Measurements from ENCODE around the gene ARL5A. TPM values are rescaled to one million over a fixed set of nuclear protein-coding genes. Genes with fewer than 3 reads are reported as not detected.
"Not testable (repeated sequence)": the region's sequence is repeated elsewhere in the genome, so short reads cannot be mapped to it uniquely, and the experiment has no call there.

ARL5A gene
- total and polyA plus RNA-seq, 8 donors = 8.1 to 99.1 (median 28.0) TPM

GRCh38 chr2:151802315-151802714 lies 25.9 kb downstream of the ARL5A start:
- Histone ChIP-seq H3K9me3 (no peaks in the 10 kb centered on the region), H3K4me1 (no peaks in the 10 kb centered on the region), H3K27me3 (no peaks in the 10 kb centered on the region), H3K27ac (no peak overlapping the region), H3K36me3 (peaks cover 0 to 66% (median 59%) of the 10 kb centered on the region in 4 donors), H3K4me3 (no peak overlapping the region)
- TF ChIP-seq POLR2AphosphoS5 (IDR thresholded peaks at IDR 0.05) (no peak), EP300 (IDR thresholded peaks at IDR 0.05) (no peak), POLR2A (IDR thresholded peaks at IDR 0.05) (no peak)
- TF ChIP-seq, protein P1, sequence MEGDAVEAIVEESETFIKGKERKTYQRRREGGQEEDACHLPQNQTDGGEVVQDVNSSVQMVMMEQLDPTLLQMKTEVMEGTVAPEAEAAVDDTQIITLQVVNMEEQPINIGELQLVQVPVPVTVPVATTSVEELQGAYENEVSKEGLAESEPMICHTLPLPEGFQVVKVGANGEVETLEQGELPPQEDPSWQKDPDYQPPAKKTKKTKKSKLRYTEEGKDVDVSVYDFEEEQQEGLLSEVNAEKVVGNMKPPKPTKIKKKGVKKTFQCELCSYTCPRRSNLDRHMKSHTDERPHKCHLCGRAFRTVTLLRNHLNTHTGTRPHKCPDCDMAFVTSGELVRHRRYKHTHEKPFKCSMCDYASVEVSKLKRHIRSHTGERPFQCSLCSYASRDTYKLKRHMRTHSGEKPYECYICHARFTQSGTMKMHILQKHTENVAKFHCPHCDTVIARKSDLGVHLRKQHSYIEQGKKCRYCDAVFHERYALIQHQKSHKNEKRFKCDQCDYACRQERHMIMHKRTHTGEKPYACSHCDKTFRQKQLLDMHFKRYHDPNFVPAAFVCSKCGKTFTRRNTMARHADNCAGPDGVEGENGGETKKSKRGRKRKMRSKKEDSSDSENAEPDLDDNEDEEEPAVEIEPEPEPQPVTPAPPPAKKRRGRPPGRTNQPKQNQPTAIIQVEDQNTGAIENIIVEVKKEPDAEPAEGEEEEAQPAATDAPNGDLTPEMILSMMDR (IDR thresholded peaks at IDR 0.05) = no peak
- intact Hi-C loops (cut with DNase I; ENCODE audit: low total_unique reads) = no loop called here
- WGBS, 5 donors = 87 to 95% (median 93%) methylated on average over 2 of the region's 2 CpGs
- DNase-seq = no peak

DNA sequence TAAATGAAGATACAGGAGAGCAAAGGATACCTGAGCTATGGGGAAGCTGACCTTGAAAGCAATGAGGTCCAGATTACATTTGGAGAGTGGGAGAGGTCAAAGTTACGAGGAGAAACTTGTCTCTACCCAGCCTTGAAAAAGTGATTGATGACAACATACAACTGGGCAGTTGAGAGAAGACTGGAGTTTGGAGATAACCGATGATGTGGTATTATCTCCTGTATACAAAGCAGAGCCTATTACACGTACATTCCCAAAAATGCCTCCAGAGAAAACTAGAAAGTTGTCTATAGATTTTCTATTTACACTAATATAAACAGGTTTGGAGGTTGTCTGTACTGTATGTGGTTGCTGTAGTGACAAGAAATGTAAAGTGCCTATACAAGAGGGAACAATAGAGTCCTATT lies 28.3 kb downstream of the ARL5A start:
- intact Hi-C loops (cut with DNase I; ENCODE audit: low total_unique reads) = no loop called here

DNA sequence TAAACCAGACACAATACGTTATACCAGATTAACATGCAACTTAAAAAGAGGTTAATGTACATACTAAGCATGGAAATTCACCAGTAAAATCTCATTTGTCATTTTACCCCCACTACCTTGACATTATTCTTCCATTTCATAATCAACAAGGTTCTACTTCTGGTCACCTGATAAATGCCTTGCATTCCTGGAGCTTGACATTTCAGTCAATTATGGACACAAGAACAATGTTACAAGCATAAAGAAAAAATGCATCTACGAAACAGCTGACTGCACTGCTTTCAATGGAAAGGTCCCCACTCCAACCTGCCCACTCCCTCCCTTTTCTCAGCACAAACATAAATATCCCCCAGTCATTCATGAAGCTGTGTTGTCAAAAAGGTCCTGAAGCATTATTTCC lies 31.4 kb downstream of the ARL5A start:
- intact Hi-C loops (cut with DNase I; ENCODE audit: low total_unique reads) = no loop called here
- 91 to 99% (median 96%) methylated on average over 2 of the region's 2 CpGs for WGBS, 5 donors
- H3K4me1 ChIP-seq = no peaks in the 10 kb centered on the region
- H3K27ac ChIP-seq = no peak overlapping the region
- H3K27me3 ChIP-seq = no peaks in the 10 kb centered on the region
- no peak for DNase-seq
- no peak overlapping the region for H3K4me3 ChIP-seq
- no peak for TF ChIP-seq POLR2A (IDR thresholded peaks at IDR 0.05)
- TF ChIP-seq EP300 (IDR thresholded peaks at IDR 0.05) = no peak
- no peak for TF ChIP-seq POLR2AphosphoS5 (IDR thresholded peaks at IDR 0.05)
- TF ChIP-seq, protein P1 (IDR thresholded peaks at IDR 0.05) = no peak
- no peaks in the 10 kb centered on the region for H3K9me3 ChIP-seq
- H3K36me3 ChIP-seq = peaks cover 0 to 40% (median 19%) of the 10 kb centered on the region in 4 donors

More for the DNA sequence above, 28.3 kb downstream of the ARL5A start:
- DNase-seq = no peak
- 88 to 96% (median 92%) methylated on average over 3 of the region's 3 CpGs for WGBS, 5 donors
- TF ChIP-seq EP300 (IDR thresholded peaks at IDR 0.05) (no peak), POLR2A (IDR thresholded peaks at IDR 0.05) (no peak)
- H3K36me3 ChIP-seq = peaks cover 0 to 50% (median 38%) of the 10 kb centered on the region in 4 donors
- no peaks in the 10 kb centered on the region for H3K4me1 ChIP-seq
- H3K4me3 ChIP-seq = no peak overlapping the region
- no peaks in the 10 kb centered on the region for H3K27me3 ChIP-seq
- no peak overlapping the region for H3K27ac ChIP-seq
- H3K9me3 ChIP-seq = no peaks in the 10 kb centered on the region

- Histone ChIP-seq H3K9me3 (no peaks in the 10 kb centered on the region), H3K27ac (no peak overlapping the region), H3K4me3 (no peak overlapping the region), H3K27me3 (no peaks in the 10 kb centered on the region), H3K4me1 (no peaks in the 10 kb centered on the region), H3K36me3 (peaks cover 0 to 39% (median 15%) of the 10 kb centered on the region in 4 donors)
- 72 to 81% (median 75%) methylated on average over 4 of the region's 4 CpGs for WGBS, 5 donors
- intact Hi-C loops (cut with DNase I; ENCODE audit: low total_unique reads) = no loop called here
- no peak for DNase-seq
- no peak for TF ChIP-seq POLR2A (IDR thresholded peaks at IDR 0.05)
- TF ChIP-seq, protein P1 (IDR thresholded peaks at IDR 0.05) = no peak
- no peak for TF ChIP-seq POLR2AphosphoS5 (IDR thresholded peaks at IDR 0.05)
- no peak for TF ChIP-seq EP300 (IDR thresholded peaks at IDR 0.05)
Observed at GRCh38 chr2:151795646-151796240, 32.5 kb downstream of the ARL5A start.

DNA sequence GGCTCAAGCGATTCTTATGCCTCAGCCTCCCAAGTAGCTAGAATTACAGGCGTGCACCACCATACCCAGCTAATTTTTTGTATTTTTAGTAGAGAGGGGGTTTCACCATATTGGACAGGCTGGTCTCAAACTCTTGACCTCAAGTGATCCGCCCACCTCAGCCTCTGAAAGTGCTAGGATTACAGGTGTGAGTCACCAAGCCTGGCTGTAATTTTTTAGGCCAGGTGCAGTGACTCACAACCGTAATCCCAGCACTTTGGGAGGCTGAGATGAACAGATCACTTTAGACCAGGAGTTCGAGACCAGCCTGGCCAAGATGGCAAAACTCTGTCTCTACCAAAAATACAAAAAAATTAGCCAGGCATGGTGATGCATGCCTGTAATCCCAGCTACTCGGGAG lies 33.8 kb downstream of the ARL5A start:
- H3K27me3 ChIP-seq; H3K4me3 ChIP-seq; H3K9me3 ChIP-seq; DNase-seq; H3K4me1 ChIP-seq; intact Hi-C loops (cut with DNase I; ENCODE audit: low total_unique reads); H3K27ac ChIP-seq: not testable (repeated sequence)
- WGBS, 5 donors = 93 to 99% (median 95%) methylated on average over 6 of the region's 6 CpGs
- peaks cover 0 to 30% (median 11%) of the 10 kb centered on the region in 4 donors for H3K36me3 ChIP-seq

Measured in stomach (tissue), 9 donors.